ENCODE measurements around the gene CCDC51.

DNA sequence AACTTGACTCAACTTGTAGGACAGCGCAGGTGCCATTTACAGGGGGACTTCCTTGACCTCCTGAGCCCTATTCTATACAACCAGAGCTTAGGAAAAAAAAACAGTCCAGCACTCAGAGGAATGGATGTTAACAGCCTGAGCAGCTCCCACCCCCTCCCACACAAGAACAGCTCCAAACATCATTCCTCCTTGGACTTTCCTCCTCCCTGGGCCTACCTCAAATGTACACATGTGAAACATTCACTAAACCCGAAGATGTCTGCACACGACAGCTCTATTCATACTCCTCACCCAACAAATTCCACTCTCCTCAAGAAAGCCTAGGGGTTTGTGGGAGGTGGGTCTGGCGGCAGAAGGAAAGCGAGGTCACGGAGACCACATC is 6.1 kb upstream of the CCDC51 start:
- TF ChIP-seq, protein P1, sequence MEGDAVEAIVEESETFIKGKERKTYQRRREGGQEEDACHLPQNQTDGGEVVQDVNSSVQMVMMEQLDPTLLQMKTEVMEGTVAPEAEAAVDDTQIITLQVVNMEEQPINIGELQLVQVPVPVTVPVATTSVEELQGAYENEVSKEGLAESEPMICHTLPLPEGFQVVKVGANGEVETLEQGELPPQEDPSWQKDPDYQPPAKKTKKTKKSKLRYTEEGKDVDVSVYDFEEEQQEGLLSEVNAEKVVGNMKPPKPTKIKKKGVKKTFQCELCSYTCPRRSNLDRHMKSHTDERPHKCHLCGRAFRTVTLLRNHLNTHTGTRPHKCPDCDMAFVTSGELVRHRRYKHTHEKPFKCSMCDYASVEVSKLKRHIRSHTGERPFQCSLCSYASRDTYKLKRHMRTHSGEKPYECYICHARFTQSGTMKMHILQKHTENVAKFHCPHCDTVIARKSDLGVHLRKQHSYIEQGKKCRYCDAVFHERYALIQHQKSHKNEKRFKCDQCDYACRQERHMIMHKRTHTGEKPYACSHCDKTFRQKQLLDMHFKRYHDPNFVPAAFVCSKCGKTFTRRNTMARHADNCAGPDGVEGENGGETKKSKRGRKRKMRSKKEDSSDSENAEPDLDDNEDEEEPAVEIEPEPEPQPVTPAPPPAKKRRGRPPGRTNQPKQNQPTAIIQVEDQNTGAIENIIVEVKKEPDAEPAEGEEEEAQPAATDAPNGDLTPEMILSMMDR (IDR thresholded peaks at IDR 0.05): no peak
- TF ChIP-seq POLR2A (IDR thresholded peaks at IDR 0.05) (no peak), POLR2AphosphoS5 (IDR thresholded peaks at IDR 0.05) (no peak), EP300 (IDR thresholded peaks at IDR 0.05) (no peak)
